Measurements from ENCODE around the gene TC2N.
"Not testable (repeated sequence)": the region's sequence is repeated elsewhere in the genome, so short reads cannot be mapped to it uniquely, and the experiment has no call there.

TC2N gene

GRCh38 chr14:91867316-91867988 is at the start of gene TC2N:
Gene TC2N (minus strand): TSS chr14:91867536. CDS start chr14:91813769, 53,767 bp downstream.
- no peak for DNase-seq (ENCODE audit: low read depth)

- no peak for DNase-seq (ENCODE audit: low read depth)
Measured at GRCh38 chr14:91912035-91912434, 44.7 kb upstream of the TC2N start.

GRCh38 chr14:91911474-91912032 is 44.2 kb upstream of the TC2N start:
- peak; percentile 37 for DNase-seq (ENCODE audit: low read depth)

- DNase-seq (ENCODE audit: low read depth), result no peak
Measured at GRCh38 chr14:91910196-91910595, 42.9 kb upstream of the TC2N start.

GRCh38 chr14:91906374-91906773 is 39.0 kb upstream of the TC2N start:
- DNase-seq (ENCODE audit: low read depth), result no peak

- DNase-seq (ENCODE audit: low read depth), result no peak
Measured at GRCh38 chr14:91904956-91905645, 37.8 kb upstream of the TC2N start.

GRCh38 chr14:91904483-91904882 is 37.1 kb upstream of the TC2N start:
- no peak for DNase-seq (ENCODE audit: low read depth)

- no peak for DNase-seq (ENCODE audit: low read depth)
Measured at GRCh38 chr14:91903070-91903469, 35.7 kb upstream of the TC2N start.

- no peak for DNase-seq (ENCODE audit: low read depth)
Measured at GRCh38 chr14:91902336-91902735, 35.0 kb upstream of the TC2N start.

GRCh38 chr14:91901449-91902226 is 34.3 kb upstream of the TC2N start:
- no peak for DNase-seq (ENCODE audit: low read depth)

GRCh38 chr14:91899806-91900205 is 32.5 kb upstream of the TC2N start:
- no peak for DNase-seq (ENCODE audit: low read depth)

GRCh38 chr14:91899213-91899612 is 31.9 kb upstream of the TC2N start:
- DNase-seq (ENCODE audit: low read depth), result no peak

- DNase-seq (ENCODE audit: low read depth), result no peak
Measured at GRCh38 chr14:91898372-91898771, 31.0 kb upstream of the TC2N start.

- DNase-seq (ENCODE audit: low read depth), result not testable (repeated sequence)
Measured at GRCh38 chr14:91897716-91898115, 30.4 kb upstream of the TC2N start.

- DNase-seq (ENCODE audit: low read depth), result peak; percentile 78
Measured at GRCh38 chr14:91897106-91897701, 29.9 kb upstream of the TC2N start.

GRCh38 chr14:91896419-91896818 is 29.1 kb upstream of the TC2N start:
- DNase-seq (ENCODE audit: low read depth), result no peak

- no peak for DNase-seq (ENCODE audit: low read depth)
Measured at GRCh38 chr14:91893669-91894068, 26.3 kb upstream of the TC2N start.

- DNase-seq (ENCODE audit: low read depth), result no peak
Measured at GRCh38 chr14:91893007-91893406, 25.7 kb upstream of the TC2N start.

- no peak for DNase-seq (ENCODE audit: low read depth)
Measured at GRCh38 chr14:91891721-91892220, 24.4 kb upstream of the TC2N start.

GRCh38 chr14:91891101-91891500 is 23.8 kb upstream of the TC2N start:
- no peak for DNase-seq (ENCODE audit: low read depth)

- peak; percentile 61 for DNase-seq (ENCODE audit: low read depth)
Measured at GRCh38 chr14:91890291-91890749, 23.0 kb upstream of the TC2N start.
